Upper lobe of left lung (tissue), 4 donors: ENCODE data around the gene RWDD1.

ENCODE experiments used
- POLR2AphosphoS5 ChIP-seq, 2 donors: sonication (generic); formaldehyde crosslinking; IDR thresholded peaks; one replicate each; pipeline ENCODE4 v1.5.1; 2017; ENCODE audit warnings: antibody characterized with exemption in 2 of 2
- TF ChIP-seq, protein P1 (sequence below), 6 experiments: fragments of 450-650 bp in 4 of 6; fragments of 200-600 bp in 2 of 6; sonication (generic) in 2 of 6; IDR thresholded peaks; one replicate each; pipeline ENCODE4 v1.5.1; 2016 to 2019; ENCODE audit warnings: antibody characterized with exemption in 6 of 6

DNA sequence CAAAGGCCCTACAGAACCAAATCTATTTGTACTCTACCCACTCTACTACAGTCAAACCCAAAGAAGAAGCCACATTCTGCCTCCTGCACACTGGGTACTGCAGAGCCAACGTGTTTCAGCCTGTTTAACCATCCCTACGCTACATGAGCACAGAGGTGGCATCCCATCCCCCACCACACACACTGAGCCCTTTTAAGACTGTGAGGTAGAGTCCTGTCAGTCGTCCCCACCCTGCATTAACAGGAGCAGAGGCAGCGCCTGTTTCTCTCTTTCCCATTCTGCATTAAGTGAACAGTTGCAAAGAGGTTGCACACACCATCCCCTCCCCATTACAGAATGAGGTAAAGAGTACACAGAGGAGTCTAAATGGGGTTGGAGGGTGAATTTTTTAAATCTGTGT, 39.8 kb downstream of the RWDD1 start:
- TF ChIP-seq, protein P1, sequence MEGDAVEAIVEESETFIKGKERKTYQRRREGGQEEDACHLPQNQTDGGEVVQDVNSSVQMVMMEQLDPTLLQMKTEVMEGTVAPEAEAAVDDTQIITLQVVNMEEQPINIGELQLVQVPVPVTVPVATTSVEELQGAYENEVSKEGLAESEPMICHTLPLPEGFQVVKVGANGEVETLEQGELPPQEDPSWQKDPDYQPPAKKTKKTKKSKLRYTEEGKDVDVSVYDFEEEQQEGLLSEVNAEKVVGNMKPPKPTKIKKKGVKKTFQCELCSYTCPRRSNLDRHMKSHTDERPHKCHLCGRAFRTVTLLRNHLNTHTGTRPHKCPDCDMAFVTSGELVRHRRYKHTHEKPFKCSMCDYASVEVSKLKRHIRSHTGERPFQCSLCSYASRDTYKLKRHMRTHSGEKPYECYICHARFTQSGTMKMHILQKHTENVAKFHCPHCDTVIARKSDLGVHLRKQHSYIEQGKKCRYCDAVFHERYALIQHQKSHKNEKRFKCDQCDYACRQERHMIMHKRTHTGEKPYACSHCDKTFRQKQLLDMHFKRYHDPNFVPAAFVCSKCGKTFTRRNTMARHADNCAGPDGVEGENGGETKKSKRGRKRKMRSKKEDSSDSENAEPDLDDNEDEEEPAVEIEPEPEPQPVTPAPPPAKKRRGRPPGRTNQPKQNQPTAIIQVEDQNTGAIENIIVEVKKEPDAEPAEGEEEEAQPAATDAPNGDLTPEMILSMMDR (IDR thresholded peaks at IDR 0.05) = no peak
- TF ChIP-seq POLR2AphosphoS5 (IDR thresholded peaks at IDR 0.05) = no peak
